ENCODE results near the gene MAD1L1.

MAD1L1 gene

GRCh38 chr7:2134740-2135139 is 98.0 kb downstream of the MAD1L1 start:
- no peak overlapping the region for H3K4me3 ChIP-seq (ENCODE audit: low read depth, low read length)
- TF ChIP-seq CTCF (IDR thresholded peaks at IDR 0.05; ENCODE audit: low read depth, low read length, missing control alignments), result no peak
- no peak for DNase-seq (ENCODE audit: low read depth)
- in situ Hi-C loops (cut with HindIII; ENCODE audit: low sequenced_read_pairs), result loop anchor here (5.0 kb wide), 1 partner anchor 62 kb away; no protein-coding TSS in a partner anchor

DNA sequence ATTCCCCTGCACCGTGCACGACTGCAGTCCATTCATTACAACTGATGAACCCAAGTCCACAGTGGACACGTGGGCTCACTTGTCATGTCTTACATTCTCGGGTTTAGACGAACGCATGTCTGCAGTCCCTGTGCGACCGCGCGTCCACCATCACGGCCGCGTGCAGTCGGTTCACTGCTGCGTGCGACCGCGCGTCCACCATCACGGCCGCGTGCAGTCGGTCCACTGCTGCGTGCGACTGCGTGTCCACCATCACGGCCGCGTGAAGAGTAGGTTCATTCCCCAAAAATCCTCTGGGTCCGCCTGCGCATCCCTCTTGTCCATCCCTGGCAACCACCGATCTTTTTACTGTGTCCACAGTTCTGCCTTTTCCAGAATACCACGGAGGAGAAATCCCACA is 100.5 kb downstream of the MAD1L1 start:
- TF ChIP-seq CTCF (IDR thresholded peaks at IDR 0.05; ENCODE audit: low read depth, low read length, missing control alignments), result no peak
- DNase-seq (ENCODE audit: low read depth), result no peak
- H3K4me3 ChIP-seq (ENCODE audit: low read depth, low read length), result no peak overlapping the region
- in situ Hi-C loops (cut with HindIII; ENCODE audit: low sequenced_read_pairs), result loop anchor here (5.0 kb wide), 1 partner anchor 60 kb away; no protein-coding TSS in a partner anchor

DNA sequence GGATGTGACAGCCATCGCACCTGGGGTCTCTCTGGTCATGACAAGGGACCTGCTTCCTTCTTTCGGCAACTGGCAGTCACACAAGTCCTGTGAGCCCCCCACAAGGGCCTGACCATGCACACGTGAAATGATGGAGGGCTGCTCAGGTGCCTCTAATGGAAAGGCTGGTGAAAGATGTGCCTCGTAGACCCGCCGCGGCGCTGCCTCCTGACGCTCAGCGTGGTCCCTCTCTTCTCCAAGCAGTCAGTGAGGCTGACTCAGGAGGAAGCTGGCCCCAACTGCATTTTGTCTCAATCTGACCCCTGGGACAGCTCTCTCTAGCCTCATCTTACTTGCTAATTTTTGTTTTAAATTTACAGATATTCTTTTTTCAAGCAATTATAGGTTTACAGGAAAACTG is 100.9 kb downstream of the MAD1L1 start:
- DNase-seq (ENCODE audit: low read depth), result no peak
- H3K4me3 ChIP-seq (ENCODE audit: low read depth, low read length), result no peak overlapping the region
- TF ChIP-seq CTCF (IDR thresholded peaks at IDR 0.05; ENCODE audit: low read depth, low read length, missing control alignments), result no peak
- in situ Hi-C loops (cut with HindIII; ENCODE audit: low sequenced_read_pairs), result loop anchor here (5.0 kb wide), 1 partner anchor 59 kb away; no protein-coding TSS in a partner anchor

DNA sequence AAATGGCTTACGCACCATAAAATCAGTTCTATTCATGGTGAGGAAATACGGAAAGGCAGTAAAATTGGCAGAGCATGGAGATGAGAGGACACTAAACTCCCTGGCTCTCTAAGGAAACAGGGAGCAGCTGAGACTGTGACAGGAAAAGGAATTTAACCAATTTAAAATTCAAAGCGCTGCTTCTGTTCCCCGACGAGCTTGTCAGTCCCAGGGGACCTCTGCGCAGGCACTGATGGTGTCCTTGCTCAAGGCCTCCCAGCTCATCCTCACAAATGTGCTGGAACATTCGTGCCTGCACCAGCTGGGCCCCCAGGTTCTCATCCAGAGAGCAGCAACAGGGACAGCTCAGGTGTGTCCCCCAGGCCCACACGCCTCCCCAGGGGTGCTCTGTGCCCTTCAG is 101.4 kb downstream of the MAD1L1 start:
- in situ Hi-C loops (cut with HindIII; ENCODE audit: low sequenced_read_pairs), result loop anchor here (5.0 kb wide), 1 partner anchor 59 kb away; no protein-coding TSS in a partner anchor
- TF ChIP-seq CTCF (IDR thresholded peaks at IDR 0.05; ENCODE audit: low read depth, low read length, missing control alignments), result no peak
- no peak overlapping the region for H3K4me3 ChIP-seq (ENCODE audit: low read depth, low read length)
- no peak for DNase-seq (ENCODE audit: low read depth)

DNA sequence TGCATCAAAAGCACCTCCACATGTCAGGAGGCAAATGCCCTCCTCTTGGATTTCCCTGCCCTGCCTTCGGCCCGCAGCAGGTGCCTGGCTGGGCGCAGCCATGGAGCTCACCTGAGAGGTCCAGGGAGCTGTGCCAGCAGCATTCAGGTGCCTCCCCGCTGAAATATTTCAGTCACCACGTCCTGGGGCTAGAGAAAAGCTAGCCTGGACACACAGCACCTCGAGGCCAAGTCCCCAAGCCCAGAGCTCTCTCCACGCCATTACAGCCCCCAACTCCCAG is 102.7 kb downstream of the MAD1L1 start:
- in situ Hi-C loops (cut with HindIII; ENCODE audit: low sequenced_read_pairs), result loop anchor here (5.0 kb wide), 1 partner anchor 58 kb away; no protein-coding TSS in a partner anchor
- no peak for DNase-seq (ENCODE audit: low read depth)
- no peak overlapping the region for H3K4me3 ChIP-seq (ENCODE audit: low read depth, low read length)
- no peak for TF ChIP-seq CTCF (IDR thresholded peaks at IDR 0.05; ENCODE audit: low read depth, low read length, missing control alignments)

- in situ Hi-C loops (cut with HindIII; ENCODE audit: low sequenced_read_pairs), result loop anchor here (5.0 kb wide), 1 partner anchor 57 kb away; no protein-coding TSS in a partner anchor
- H3K4me3 ChIP-seq (ENCODE audit: low read depth, low read length), result no peak overlapping the region
- DNase-seq (ENCODE audit: low read depth), result no peak
- TF ChIP-seq CTCF (IDR thresholded peaks at IDR 0.05; ENCODE audit: low read depth, low read length, missing control alignments), result no peak
Measured at GRCh38 chr7:2129323-2130095, 103.2 kb downstream of the MAD1L1 start.

Measured in astrocyte of the cerebellum (primary cell).